ENCODE measurements around the gene SLC25A11.
A peak's percentile ranks its signal among the peaks of the same experiment; 100 is the strongest.

The SLC25A11 gene

DNA sequence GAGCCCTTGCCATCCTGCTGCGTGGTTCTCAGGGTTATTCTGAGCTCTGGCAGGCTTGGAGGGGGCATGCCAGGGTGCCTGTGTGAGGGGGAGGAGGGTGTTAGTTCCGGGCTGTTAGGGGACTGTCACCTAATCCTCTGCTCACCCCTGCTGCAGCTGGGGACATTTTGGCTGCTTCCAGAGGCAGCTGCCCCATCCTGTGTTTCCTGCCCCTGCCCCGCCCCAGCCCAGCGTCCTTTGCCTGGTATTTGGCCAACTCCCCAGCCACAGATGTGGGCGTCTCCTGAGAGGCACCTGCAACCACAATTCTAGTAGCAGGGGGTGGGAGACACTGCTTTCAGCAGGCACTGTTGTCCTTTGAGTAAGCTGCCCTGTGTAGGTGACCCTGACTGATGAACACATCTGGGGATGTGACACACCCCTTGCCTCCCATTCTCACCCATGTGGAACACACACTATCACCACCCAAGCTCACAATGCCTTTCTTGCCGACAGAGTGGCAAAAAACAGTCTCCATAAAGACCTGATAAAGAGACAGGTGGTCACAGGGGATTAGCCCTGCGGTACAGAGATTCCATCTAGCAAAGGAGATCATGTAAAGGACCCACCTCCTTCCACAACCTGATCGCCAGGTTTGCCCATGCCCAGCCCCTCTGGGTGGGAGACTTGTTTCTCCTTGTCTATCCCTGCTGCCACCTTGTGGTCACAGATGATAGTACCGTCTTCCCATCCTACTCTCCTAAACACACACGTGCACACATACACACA is 36.6 kb downstream of the SLC25A11 start, which contains the start of gene CHRNE:
TSS of gene CHRNE (minus strand) at position 48 of the 768 bp plus-strand sequence. CDS start at position 13, 35 bp downstream.
- no peaks in the 10 kb centered on the region for H3K36me3 ChIP-seq (ENCODE audit: insufficient read depth, low read depth, low read length)
- peaks cover 6% of the 10 kb centered on the region; the same call in 1 of the 2 replicates for H3K27me3 ChIP-seq (ENCODE audit: insufficient read depth, low read length)
- no peak within 1 kb of the TSS for H3K9ac ChIP-seq (ENCODE audit: low read depth, low read length)
- no peaks in the 10 kb centered on the region; the same call in 1 of the 2 replicates for H3K4me1 ChIP-seq (ENCODE audit: insufficient read depth, low read length)
- no peak within 1 kb of the TSS for H3K4me3 ChIP-seq (ENCODE audit: low read length)
- no peaks in the 10 kb centered on the region for H3K9me3 ChIP-seq (ENCODE audit: insufficient read depth, low read depth, low read length)
- no peak within 1 kb of the TSS for H3K27ac ChIP-seq (ENCODE audit: low read length)

GRCh38 chr17:4902540-4902939 is 37.3 kb downstream of the SLC25A11 start:
- H3K9me3 ChIP-seq (ENCODE audit: insufficient read depth, low read depth, low read length), result no peaks in the 10 kb centered on the region

DNA sequence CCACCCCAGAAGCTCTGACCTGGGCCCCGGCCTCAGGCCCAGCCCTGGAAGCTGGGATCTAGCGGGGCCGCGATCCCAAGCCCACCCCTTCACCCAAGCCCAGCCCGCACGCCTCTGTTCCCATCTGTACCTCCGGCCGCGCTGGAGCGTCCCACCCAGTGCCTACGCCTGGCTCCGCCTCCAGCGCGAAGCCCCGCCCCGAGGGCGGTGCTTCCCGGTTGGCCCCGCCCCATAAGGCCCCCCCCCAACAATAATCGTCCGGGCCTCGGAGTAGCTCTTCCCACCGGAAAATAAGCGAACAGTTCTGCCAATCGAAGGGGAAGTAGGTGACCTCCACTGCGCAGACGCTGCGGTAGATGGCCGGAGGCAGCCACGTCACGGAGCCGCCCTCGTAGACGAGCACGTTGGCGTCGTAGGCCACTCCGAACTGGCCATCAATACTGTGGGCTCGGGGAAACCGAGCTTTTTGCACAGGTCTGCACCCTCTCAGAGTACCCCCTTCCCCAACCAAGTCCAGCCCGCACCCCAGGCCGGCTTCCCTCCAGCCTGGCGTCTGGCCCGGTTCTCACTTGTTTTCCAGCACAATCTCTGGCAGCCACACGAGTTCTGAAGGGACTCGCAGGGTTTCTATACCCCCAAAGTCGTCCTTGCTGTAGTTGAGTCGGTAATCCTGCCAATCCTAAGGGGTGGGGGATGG is 38.0 kb downstream of the SLC25A11 start:
- no peak overlapping the region for H3K4me3 ChIP-seq (ENCODE audit: low read length)
- peaks cover 7% of the 10 kb centered on the region; the same call in 1 of the 2 replicates for H3K36me3 ChIP-seq (ENCODE audit: insufficient read depth, low read depth, low read length)
- H3K27me3 ChIP-seq (ENCODE audit: insufficient read depth, low read length), result peaks cover 6% of the 10 kb centered on the region; the same call in 1 of the 2 replicates
- H3K27ac ChIP-seq (ENCODE audit: low read length), result no peak overlapping the region
- H3K4me1 ChIP-seq (ENCODE audit: insufficient read depth, low read length), result no peaks in the 10 kb centered on the region
- H3K9me3 ChIP-seq (ENCODE audit: insufficient read depth, low read depth, low read length), result no peaks in the 10 kb centered on the region
- H3K9ac ChIP-seq (ENCODE audit: low read depth, low read length), result no peak overlapping the region

More at GRCh38 chr17:4902540-4902939, 37.3 kb downstream of the SLC25A11 start:
- Histone ChIP-seq H3K36me3 (ENCODE audit: insufficient read depth, low read depth, low read length) (no peaks in the 10 kb centered on the region), H3K27ac (ENCODE audit: low read length) (no peak overlapping the region), H3K27me3 (ENCODE audit: insufficient read depth, low read length) (peaks cover 6% of the 10 kb centered on the region; the same call in 1 of the 2 replicates), H3K4me1 (ENCODE audit: insufficient read depth, low read length) (no peaks in the 10 kb centered on the region), H3K4me3 (ENCODE audit: low read length) (no peak overlapping the region), H3K9ac (ENCODE audit: low read depth, low read length) (no peak overlapping the region)

GRCh38 chr17:4901108-4901647 is 38.7 kb downstream of the SLC25A11 start:
- H3K4me3 ChIP-seq (ENCODE audit: low read length), result peak overlapping the region; percentile 56; the same call in 1 of the 2 replicates
- peaks cover 13% of the 10 kb centered on the region for H3K36me3 ChIP-seq (ENCODE audit: insufficient read depth, low read depth, low read length)
- H3K9me3 ChIP-seq (ENCODE audit: insufficient read depth, low read depth, low read length), result no peaks in the 10 kb centered on the region
- H3K27me3 ChIP-seq (ENCODE audit: insufficient read depth, low read length), result peaks cover 6% of the 10 kb centered on the region; the same call in 1 of the 2 replicates
- no peak overlapping the region for H3K9ac ChIP-seq (ENCODE audit: low read depth, low read length)
- H3K4me1 ChIP-seq (ENCODE audit: insufficient read depth, low read length), result no peaks in the 10 kb centered on the region
- no peak overlapping the region for H3K27ac ChIP-seq (ENCODE audit: low read length)

- no peak overlapping the region for H3K9ac ChIP-seq (ENCODE audit: low read depth, low read length)
- peaks cover 6% of the 10 kb centered on the region; the same call in 1 of the 2 replicates for H3K27me3 ChIP-seq (ENCODE audit: insufficient read depth, low read length)
- H3K4me3 ChIP-seq (ENCODE audit: low read length), result peak overlapping the region; percentile 56; the same call in 1 of the 2 replicates
- H3K9me3 ChIP-seq (ENCODE audit: insufficient read depth, low read depth, low read length), result no peaks in the 10 kb centered on the region
- no peak overlapping the region for H3K27ac ChIP-seq (ENCODE audit: low read length)
- H3K36me3 ChIP-seq (ENCODE audit: insufficient read depth, low read depth, low read length), result peaks cover 16% of the 10 kb centered on the region
- H3K4me1 ChIP-seq (ENCODE audit: insufficient read depth, low read length), result no peaks in the 10 kb centered on the region
These were observed 39.4 kb downstream of the SLC25A11 start for GRCh38 chr17:4900231-4901107.

- Histone ChIP-seq H3K4me1 (ENCODE audit: insufficient read depth, low read length) (no peaks in the 10 kb centered on the region), H3K27ac (ENCODE audit: low read length) (no peak within 1 kb of the TSS), H3K9ac (ENCODE audit: low read depth, low read length) (peak within 1 kb of the TSS; percentile 45; the same call in 1 of the 2 replicates), H3K36me3 (ENCODE audit: insufficient read depth, low read depth, low read length) (peaks cover 25% of the 10 kb centered on the region), H3K27me3 (ENCODE audit: insufficient read depth, low read length) (peaks cover 6% of the 10 kb centered on the region; the same call in 1 of the 2 replicates), H3K4me3 (ENCODE audit: low read length) (peak within 1 kb of the TSS; percentile 56; the same call in 1 of the 2 replicates), H3K9me3 (ENCODE audit: insufficient read depth, low read depth, low read length) (no peaks in the 10 kb centered on the region)
These were observed 40.3 kb downstream of the SLC25A11 start, which contains the start of gene C17orf107 for GRCh38 chr17:4899341-4900230. Gene C17orf107 (plus strand): TSS chr17:4899536. CDS start chr17:4899763, 227 bp downstream.

DNA sequence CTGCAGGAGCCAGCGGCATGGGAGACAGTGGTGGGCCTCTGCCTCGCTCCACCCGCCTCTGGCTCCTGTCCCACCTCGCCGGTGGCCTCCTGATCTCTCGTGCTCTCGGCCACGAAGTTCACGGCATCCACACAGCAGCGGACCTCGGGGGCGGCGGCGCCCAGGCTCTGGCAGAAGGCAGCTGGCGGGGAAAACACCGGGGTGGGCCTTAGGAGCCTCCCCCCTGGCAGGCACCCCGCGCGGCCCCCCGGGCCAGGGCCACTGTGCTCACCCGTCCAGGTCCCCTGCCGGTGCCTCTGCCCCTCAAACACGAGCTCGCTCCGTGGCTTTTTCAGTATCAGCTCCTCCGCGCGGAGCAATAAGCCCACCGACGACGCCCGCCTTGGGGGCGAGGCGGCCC is 40.9 kb downstream of the SLC25A11 start:
- peaks cover 32% of the 10 kb centered on the region for H3K36me3 ChIP-seq (ENCODE audit: insufficient read depth, low read depth, low read length)
- H3K9me3 ChIP-seq (ENCODE audit: insufficient read depth, low read depth, low read length), result no peaks in the 10 kb centered on the region
- no peak overlapping the region for H3K9ac ChIP-seq (ENCODE audit: low read depth, low read length)
- peak overlapping the region; percentile 56; the same call in 1 of the 2 replicates for H3K4me3 ChIP-seq (ENCODE audit: low read length)
- H3K27me3 ChIP-seq (ENCODE audit: insufficient read depth, low read length), result peaks cover 6% of the 10 kb centered on the region; the same call in 1 of the 2 replicates
- H3K4me1 ChIP-seq (ENCODE audit: insufficient read depth, low read length), result no peaks in the 10 kb centered on the region
- H3K27ac ChIP-seq (ENCODE audit: low read length), result no peak overlapping the region

DNA sequence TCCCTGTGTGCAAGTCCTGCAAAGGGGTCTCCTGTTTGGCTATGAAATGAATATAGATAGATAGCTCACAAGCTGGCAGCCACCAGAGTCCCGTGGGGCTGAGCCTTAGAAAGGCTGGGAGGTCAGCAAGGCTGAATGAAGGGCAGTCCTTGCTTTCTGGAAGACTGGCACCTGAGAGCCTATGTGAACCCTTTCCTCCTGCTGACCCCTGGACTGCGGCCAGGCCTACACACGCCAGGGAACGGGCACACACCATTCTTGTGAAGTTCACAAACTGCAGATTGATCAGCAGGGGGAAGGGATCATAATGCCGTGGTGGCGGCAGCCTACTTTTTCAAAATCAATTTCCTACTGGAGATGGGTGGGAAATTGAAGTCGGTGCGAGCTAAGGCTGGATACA is 41.5 kb downstream of the SLC25A11 start:
- Histone ChIP-seq H3K27ac (ENCODE audit: low read length) (no peak overlapping the region), H3K36me3 (ENCODE audit: insufficient read depth, low read depth, low read length) (peaks cover 33% of the 10 kb centered on the region), H3K9ac (ENCODE audit: low read depth, low read length) (no peak overlapping the region), H3K27me3 (ENCODE audit: insufficient read depth, low read length) (peaks cover 6% of the 10 kb centered on the region; the same call in 1 of the 2 replicates), H3K9me3 (ENCODE audit: insufficient read depth, low read depth, low read length) (no peaks in the 10 kb centered on the region), H3K4me1 (ENCODE audit: insufficient read depth, low read length) (no peaks in the 10 kb centered on the region), H3K4me3 (ENCODE audit: low read length) (no peak overlapping the region)

GRCh38 chr17:4897785-4898184 is 42.1 kb downstream of the SLC25A11 start:
- Histone ChIP-seq H3K9ac (ENCODE audit: low read depth, low read length) (no peak overlapping the region), H3K27me3 (ENCODE audit: insufficient read depth, low read length) (peaks cover 6% of the 10 kb centered on the region; the same call in 1 of the 2 replicates), H3K4me3 (ENCODE audit: low read length) (no peak overlapping the region), H3K36me3 (ENCODE audit: insufficient read depth, low read depth, low read length) (peaks cover 39% of the 10 kb centered on the region), H3K4me1 (ENCODE audit: insufficient read depth, low read length) (no peaks in the 10 kb centered on the region), H3K27ac (ENCODE audit: low read length) (no peak overlapping the region), H3K9me3 (ENCODE audit: insufficient read depth, low read depth, low read length) (no peaks in the 10 kb centered on the region)

GRCh38 chr17:4897198-4897687 is 42.6 kb downstream of the SLC25A11 start:
- H3K36me3 ChIP-seq (ENCODE audit: insufficient read depth, low read depth, low read length), result peaks cover 42% of the 10 kb centered on the region
- no peak overlapping the region for H3K9ac ChIP-seq (ENCODE audit: low read depth, low read length)
- no peaks in the 10 kb centered on the region for H3K9me3 ChIP-seq (ENCODE audit: insufficient read depth, low read depth, low read length)
- peaks cover 6% of the 10 kb centered on the region; the same call in 1 of the 2 replicates for H3K27me3 ChIP-seq (ENCODE audit: insufficient read depth, low read length)
- no peak overlapping the region for H3K27ac ChIP-seq (ENCODE audit: low read length)
- H3K4me3 ChIP-seq (ENCODE audit: low read length), result no peak overlapping the region
- H3K4me1 ChIP-seq (ENCODE audit: insufficient read depth, low read length), result no peaks in the 10 kb centered on the region

Data from iPS-20b (cell line).